ENCODE results near the gene IL1RAPL2. TPM values are rescaled to one million over a fixed set of nuclear protein-coding genes. Genes with fewer than 3 reads are reported as not detected.
"Not testable (repeated sequence)": the region's sequence is repeated elsewhere in the genome, so short reads cannot be mapped to it uniquely, and the experiment has no call there.

The IL1RAPL2 gene
- total and polyA plus RNA-seq, 10 of the 15 experiments (the other 5 are each of a cell fraction or from before 2014, with no cell fraction given): 0.19 TPM; not detected in 9

DNA sequence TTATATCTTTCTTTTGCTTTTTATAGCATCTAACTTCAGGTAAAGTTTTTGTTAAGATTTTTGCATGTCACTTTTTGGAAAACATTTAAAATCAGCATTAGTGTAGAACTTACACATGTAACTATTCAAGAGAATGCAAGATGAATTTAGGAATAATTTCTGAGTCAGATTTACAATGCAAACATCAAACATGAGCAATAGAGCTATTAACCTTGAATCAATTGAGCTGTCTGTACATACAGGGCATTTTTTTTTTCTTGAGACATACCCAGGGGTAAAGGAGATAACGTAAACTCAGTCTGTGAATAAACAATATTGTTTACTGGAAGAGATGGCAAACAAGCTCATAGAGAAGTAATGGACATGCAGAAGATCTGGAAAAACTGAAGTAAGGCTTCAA is 311.5 kb downstream of the IL1RAPL2 start:
- H4K20me1 ChIP-seq (ENCODE audit: control insufficient read depth, insufficient read depth): no peaks in the 10 kb centered on the region
- H2AFZ ChIP-seq (ENCODE audit: control insufficient read depth, low read depth, low read length): no peak overlapping the region
- H3K4me3 ChIP-seq: no peak overlapping the region
- ATAC-seq (no peak), DNase-seq (ENCODE audit: low read depth, low spot score) (no peak), FAIRE-seq (no peak)
- ChIA-PET SMC1A (ENCODE audit: uncharacterized antibody, unreplicated experiment) (no interaction called here), CTCF (no interaction called here), POLR2A (no interaction called here), RAD21 (ENCODE audit: unreplicated experiment) (no interaction called here)
- H3K9ac ChIP-seq (ENCODE audit: control insufficient read depth, insufficient read depth, low read length): no peak overlapping the region
- no peak overlapping the region for H3K4me2 ChIP-seq (ENCODE audit: control insufficient read depth, insufficient read depth)
- H3K4me1 ChIP-seq (ENCODE audit: control insufficient read depth, insufficient read depth, low read length): no peaks in the 10 kb centered on the region
- TF ChIP-seq SMAD1 (IDR thresholded peaks at IDR 0.05; ENCODE audit: low read depth, partially characterized antibody): no peak
- TF ChIP-seq SREBF2 (IDR thresholded peaks at IDR 0.05; ENCODE audit: low read length): no peak
- TF ChIP-seq ASH2L (IDR thresholded peaks at IDR 0.05; ENCODE audit: borderline replicate concordance, low read depth): no peak
- TF ChIP-seq STAT1 (conservative IDR thresholded peaks at IDR 0.05): no peak
- TF ChIP-seq CREM (IDR thresholded peaks at IDR 0.05; ENCODE audit: low read depth): no peak
- TF ChIP-seq CBX3 (IDR thresholded peaks at IDR 0.05; ENCODE audit: borderline replicate concordance, low read depth): no peak
- no peak for TF ChIP-seq SMARCA5 (IDR thresholded peaks at IDR 0.05)
- TF ChIP-seq YY1 (IDR thresholded peaks at IDR 0.05; ENCODE audit: low read depth, low read length): no peak
- in situ Hi-C loops (cut with MboI): no loop called here
- intact Hi-C loops (cut with micrococcal nuclease; ENCODE audit: unreplicated experiment): no loop called here
- BruUV-seq (replicated peaks): no TSS peak
- 82% methylated on average over 1 of the region's 1 CpG for WGBS (ENCODE audit: insufficient coverage, insufficient replicate concordance, low lambda C conversion rate, missing lambda C conversion rate)
- no peak overlapping the region for H3K27ac ChIP-seq (ENCODE audit: control insufficient read depth, insufficient read depth)
- H3K36me3 ChIP-seq (ENCODE audit: control insufficient read depth in 2 of 2, insufficient read depth in 2 of 2, low read length in 1 of 2): no peaks in the 10 kb centered on the region
- no peaks in the 10 kb centered on the region for H3K79me2 ChIP-seq (ENCODE audit: control insufficient read depth, insufficient read depth, low read length)
- H3K27me3 ChIP-seq (replicated peaks in 1 of 2; ENCODE audit: control insufficient read depth in 2 of 2, insufficient read depth in 2 of 2, low read length in 1 of 2): no peaks in the 10 kb centered on the region
- no peaks in the 10 kb centered on the region for H3K9me3 ChIP-seq (replicated peaks; ENCODE audit: control insufficient read depth, insufficient read depth, low read length)

DNA sequence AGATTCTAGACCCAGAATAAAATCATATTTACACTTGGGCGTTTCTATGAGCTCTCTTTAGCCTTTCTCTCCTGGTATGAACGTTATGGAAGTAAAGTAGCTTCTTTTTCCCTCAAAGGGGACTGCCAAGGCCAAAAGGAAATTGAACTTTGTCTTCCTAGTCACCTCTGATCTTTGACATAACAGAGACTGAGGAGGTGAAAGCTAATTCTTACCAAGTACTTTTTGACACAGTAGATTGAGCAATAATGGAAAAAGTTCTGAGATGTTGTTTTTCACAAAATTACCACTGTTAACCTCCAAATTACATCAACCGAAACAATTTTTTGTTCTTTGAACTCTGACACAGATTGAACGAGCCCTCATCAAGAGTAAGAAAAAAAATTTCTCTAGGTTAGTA is 336.1 kb downstream of the IL1RAPL2 start:
- Histone ChIP-seq H3K79me2 (ENCODE audit: control insufficient read depth, insufficient read depth, low read length) (no peaks in the 10 kb centered on the region), H3K36me3 (ENCODE audit: control insufficient read depth in 2 of 2, insufficient read depth in 2 of 2, low read length in 1 of 2) (no peaks in the 10 kb centered on the region), H3K27ac (ENCODE audit: control insufficient read depth, insufficient read depth) (no peak overlapping the region), H3K4me1 (ENCODE audit: control insufficient read depth, insufficient read depth, low read length) (no peaks in the 10 kb centered on the region), H3K27me3 (replicated peaks in 1 of 2; ENCODE audit: control insufficient read depth in 2 of 2, insufficient read depth in 2 of 2, low read length in 1 of 2) (no peaks in the 10 kb centered on the region), H3K9me3 (replicated peaks; ENCODE audit: control insufficient read depth, insufficient read depth, low read length) (no peaks in the 10 kb centered on the region), H4K20me1 (ENCODE audit: control insufficient read depth, insufficient read depth) (no peaks in the 10 kb centered on the region), H3K4me3 (no peak overlapping the region), H2AFZ (ENCODE audit: control insufficient read depth, low read depth, low read length) (no peak overlapping the region), H3K4me2 (ENCODE audit: control insufficient read depth, insufficient read depth) (no peak overlapping the region), H3K9ac (ENCODE audit: control insufficient read depth, insufficient read depth, low read length) (no peak overlapping the region)
- POLR2A ChIA-PET: no interaction called here
- 0% methylated on average over 4 of the region's 4 CpGs for WGBS (ENCODE audit: insufficient coverage, insufficient replicate concordance, low lambda C conversion rate, missing lambda C conversion rate)
- intact Hi-C loops (cut with micrococcal nuclease; ENCODE audit: unreplicated experiment): no loop called here
- FAIRE-seq (no peak), ATAC-seq (no peak), DNase-seq (ENCODE audit: low read depth, low spot score) (no peak)
- CTCF ChIA-PET: interaction anchor here (0.5 to 2.6 kb wide), 3 partner anchors 17 to 85 kb away, joined by 3 to 13 read pairs (median 4); no protein-coding TSS in a partner anchor
- in situ Hi-C loops (cut with MboI): no loop called here
- no peak for TF ChIP-seq NR2C1 (IDR thresholded peaks at IDR 0.05)
- TF ChIP-seq NR2F1 (conservative IDR thresholded peaks at IDR 0.05): 0 out of 2 replicates have a peak, but pooled peaks have one; percentile 37
- BruUV-seq (replicated peaks): no TSS peak
- SMC1A ChIA-PET (ENCODE audit: uncharacterized antibody, unreplicated experiment): no interaction called here
- RAD21 ChIA-PET (ENCODE audit: unreplicated experiment): no interaction called here

DNA sequence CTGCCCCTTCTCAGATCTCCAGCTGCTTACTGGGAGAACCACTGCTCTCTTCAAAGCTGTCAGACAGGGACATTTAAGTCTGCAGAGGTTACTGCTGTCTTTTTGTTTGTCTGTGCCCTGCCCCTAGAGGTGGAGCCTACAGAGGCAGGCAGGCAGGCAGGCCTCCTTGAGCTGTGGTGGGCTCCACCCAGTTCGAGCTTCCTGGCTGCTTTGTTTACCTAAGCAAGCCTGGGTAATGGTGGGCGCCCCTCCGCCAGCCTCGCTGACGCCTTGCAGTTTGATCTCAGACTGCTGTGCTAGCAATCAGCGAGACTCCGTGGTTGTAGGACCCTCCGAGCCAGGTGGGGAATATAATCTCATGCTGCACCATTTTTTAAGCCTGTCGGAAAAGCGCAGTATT is 343.7 kb downstream of the IL1RAPL2 start:
- intact Hi-C loops (cut with micrococcal nuclease; ENCODE audit: unreplicated experiment); H3K36me3 ChIP-seq (ENCODE audit: control insufficient read depth in 2 of 2, insufficient read depth in 2 of 2, low read length in 1 of 2); H3K4me1 ChIP-seq (ENCODE audit: control insufficient read depth, insufficient read depth, low read length); H3K79me2 ChIP-seq (ENCODE audit: control insufficient read depth, insufficient read depth, low read length); H2AFZ ChIP-seq (ENCODE audit: control insufficient read depth, low read depth, low read length); H3K4me2 ChIP-seq (ENCODE audit: control insufficient read depth, insufficient read depth); H3K9me3 ChIP-seq (replicated peaks; ENCODE audit: control insufficient read depth, insufficient read depth, low read length); ATAC-seq; SMC1A ChIA-PET (ENCODE audit: uncharacterized antibody, unreplicated experiment); RAD21 ChIA-PET (ENCODE audit: unreplicated experiment); BruUV-seq (replicated peaks); FAIRE-seq; CTCF ChIA-PET; H4K20me1 ChIP-seq (ENCODE audit: control insufficient read depth, insufficient read depth); H3K27me3 ChIP-seq (replicated peaks in 1 of 2; ENCODE audit: control insufficient read depth in 2 of 2, insufficient read depth in 2 of 2, low read length in 1 of 2); H3K27ac ChIP-seq (ENCODE audit: control insufficient read depth, insufficient read depth); H3K9ac ChIP-seq (ENCODE audit: control insufficient read depth, insufficient read depth, low read length); in situ Hi-C loops (cut with MboI); DNase-seq (ENCODE audit: low read depth, low spot score); H3K4me3 ChIP-seq; POLR2A ChIA-PET: not testable (repeated sequence)
- 24% methylated on average over 10 of the region's 10 CpGs for WGBS (ENCODE audit: insufficient coverage, insufficient replicate concordance, low lambda C conversion rate, missing lambda C conversion rate)
